OCI-LY7 (cell line): Measurements from ENCODE around the gene DCAF11.

Source experiments
- EZH2phosphoT487 ChIP-seq: fragments of 200-600 bp; sonication (generic); IDR thresholded peaks from 2 replicates; pipeline ENCODE4 v1.6.1; 2018; ENCODE audit warnings: low read depth, borderline replicate concordance, mild to moderate bottlenecking, mixed run types, antibody characterized with exemption, low read length, moderate library complexity, mixed read lengths
- TF ChIP-seq, protein P1 (sequence below): fragments of 200-600 bp; sonication (generic); conservative IDR thresholded peaks from 2 replicates; pipeline ENCODE4 v1.5.1; 2014; ENCODE audit warnings: mild to moderate bottlenecking, antibody characterized with exemption, low read length, moderate library complexity, mixed read lengths

DNA sequence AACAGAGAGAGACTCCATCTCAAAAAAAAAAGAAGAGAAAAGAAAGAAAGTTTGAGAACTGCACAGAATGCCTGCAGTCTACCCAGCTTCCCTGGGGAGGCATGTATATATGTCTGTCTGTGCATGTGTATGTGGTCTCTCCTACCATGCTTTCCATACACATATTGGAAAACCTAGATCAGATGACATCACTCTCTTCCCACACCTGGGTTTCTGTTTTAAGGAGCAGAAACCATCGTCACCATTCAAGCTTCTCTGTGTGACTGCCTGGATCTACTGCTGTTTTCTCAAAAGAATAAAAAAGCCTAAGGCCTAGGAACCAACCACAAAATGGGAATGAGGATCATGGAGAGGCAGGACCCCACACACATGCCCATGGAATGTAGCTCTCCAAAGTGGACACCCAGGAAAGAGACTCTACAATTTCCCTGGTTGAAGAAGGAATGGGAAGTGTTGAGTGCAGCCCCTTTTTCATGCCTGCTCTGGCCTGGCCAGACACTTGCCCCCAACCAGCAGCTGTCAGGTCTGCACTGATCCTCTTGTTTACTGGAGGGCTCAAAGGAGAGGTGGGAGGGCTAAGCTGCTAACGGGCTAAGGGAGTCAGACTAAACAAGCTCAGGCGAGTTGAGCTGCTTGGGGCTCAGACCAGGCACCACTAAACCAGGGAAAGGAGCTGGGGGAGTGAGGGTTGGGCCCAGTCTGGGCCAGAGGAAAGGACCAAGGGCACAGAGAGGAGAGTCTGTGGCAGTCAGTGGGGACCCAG is 28.2 kb upstream of the DCAF11 start:
- TF ChIP-seq, protein P1, sequence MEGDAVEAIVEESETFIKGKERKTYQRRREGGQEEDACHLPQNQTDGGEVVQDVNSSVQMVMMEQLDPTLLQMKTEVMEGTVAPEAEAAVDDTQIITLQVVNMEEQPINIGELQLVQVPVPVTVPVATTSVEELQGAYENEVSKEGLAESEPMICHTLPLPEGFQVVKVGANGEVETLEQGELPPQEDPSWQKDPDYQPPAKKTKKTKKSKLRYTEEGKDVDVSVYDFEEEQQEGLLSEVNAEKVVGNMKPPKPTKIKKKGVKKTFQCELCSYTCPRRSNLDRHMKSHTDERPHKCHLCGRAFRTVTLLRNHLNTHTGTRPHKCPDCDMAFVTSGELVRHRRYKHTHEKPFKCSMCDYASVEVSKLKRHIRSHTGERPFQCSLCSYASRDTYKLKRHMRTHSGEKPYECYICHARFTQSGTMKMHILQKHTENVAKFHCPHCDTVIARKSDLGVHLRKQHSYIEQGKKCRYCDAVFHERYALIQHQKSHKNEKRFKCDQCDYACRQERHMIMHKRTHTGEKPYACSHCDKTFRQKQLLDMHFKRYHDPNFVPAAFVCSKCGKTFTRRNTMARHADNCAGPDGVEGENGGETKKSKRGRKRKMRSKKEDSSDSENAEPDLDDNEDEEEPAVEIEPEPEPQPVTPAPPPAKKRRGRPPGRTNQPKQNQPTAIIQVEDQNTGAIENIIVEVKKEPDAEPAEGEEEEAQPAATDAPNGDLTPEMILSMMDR: no peak
- TF ChIP-seq EZH2phosphoT487: no peak
